Astrocyte of the spinal cord (primary cell): Measurements from ENCODE around the gene OPCML.

Experiments used
- DNase-seq: peaks from one replicate; pipeline ENCODE4 v3.0.0; 2011; ENCODE audit warnings: low read depth, low spot score
- H3K4me3 ChIP-seq: 2 replicates; pipeline ENCODE4 v1.5.1; 2011; ENCODE audit warnings: low read depth, mild to moderate bottlenecking, low read length, moderate library complexity
- in situ Hi-C: cut with HindIII; loops from 2 replicates; pipeline ENCODE4 v1.10.0; 2017; ENCODE audit warnings: low sequenced_read_pairs
- TF ChIP-seq, protein P1 (sequence below): IDR thresholded peaks from 2 replicates; pipeline ENCODE4 v1.5.1; 2012; ENCODE audit warnings: low read depth, mild to moderate bottlenecking, low read length, inconsistent platforms

The OPCML gene

DNA sequence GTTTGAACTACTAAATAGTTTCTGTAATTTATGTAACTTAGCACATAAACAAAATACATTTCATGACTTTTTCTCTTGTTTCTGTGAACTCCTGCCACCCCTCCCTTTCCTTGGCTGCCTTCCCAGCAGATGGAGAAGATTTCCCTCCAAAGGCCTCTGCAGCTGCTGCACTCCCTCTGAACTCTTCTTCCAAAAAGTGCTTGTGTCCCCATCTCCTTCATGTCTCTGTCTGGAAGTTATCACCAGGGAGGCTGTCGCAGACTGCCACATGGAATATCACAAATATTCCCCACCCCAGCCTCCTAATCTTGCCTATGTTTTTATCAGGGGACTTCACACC is 1068.3 kb downstream of the OPCML start:
- DNase-seq: no peak
- in situ Hi-C loops: no loop called here
- no peak overlapping the region for H3K4me3 ChIP-seq
- TF ChIP-seq, protein P1, sequence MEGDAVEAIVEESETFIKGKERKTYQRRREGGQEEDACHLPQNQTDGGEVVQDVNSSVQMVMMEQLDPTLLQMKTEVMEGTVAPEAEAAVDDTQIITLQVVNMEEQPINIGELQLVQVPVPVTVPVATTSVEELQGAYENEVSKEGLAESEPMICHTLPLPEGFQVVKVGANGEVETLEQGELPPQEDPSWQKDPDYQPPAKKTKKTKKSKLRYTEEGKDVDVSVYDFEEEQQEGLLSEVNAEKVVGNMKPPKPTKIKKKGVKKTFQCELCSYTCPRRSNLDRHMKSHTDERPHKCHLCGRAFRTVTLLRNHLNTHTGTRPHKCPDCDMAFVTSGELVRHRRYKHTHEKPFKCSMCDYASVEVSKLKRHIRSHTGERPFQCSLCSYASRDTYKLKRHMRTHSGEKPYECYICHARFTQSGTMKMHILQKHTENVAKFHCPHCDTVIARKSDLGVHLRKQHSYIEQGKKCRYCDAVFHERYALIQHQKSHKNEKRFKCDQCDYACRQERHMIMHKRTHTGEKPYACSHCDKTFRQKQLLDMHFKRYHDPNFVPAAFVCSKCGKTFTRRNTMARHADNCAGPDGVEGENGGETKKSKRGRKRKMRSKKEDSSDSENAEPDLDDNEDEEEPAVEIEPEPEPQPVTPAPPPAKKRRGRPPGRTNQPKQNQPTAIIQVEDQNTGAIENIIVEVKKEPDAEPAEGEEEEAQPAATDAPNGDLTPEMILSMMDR: no peak

- H3K4me3 ChIP-seq: no peak overlapping the region
- in situ Hi-C loops: no loop called here
- TF ChIP-seq, protein P1: no peak
- no peak for DNase-seq
Measured at GRCh38 chr11:132463295-132464002, 1068.9 kb downstream of the OPCML start.

- no peak for DNase-seq
- no peak overlapping the region for H3K4me3 ChIP-seq
- TF ChIP-seq, protein P1: no peak
- in situ Hi-C loops: no loop called here
Measured at GRCh38 chr11:132459736-132460135, 1072.6 kb downstream of the OPCML start.

- in situ Hi-C loops: no loop called here
- TF ChIP-seq, protein P1: no peak
- DNase-seq: no peak
- H3K4me3 ChIP-seq: no peak overlapping the region
Measured at GRCh38 chr11:132457445-132457844, 1074.9 kb downstream of the OPCML start.

GRCh38 chr11:132456751-132457328 is 1075.5 kb downstream of the OPCML start:
- DNase-seq: no peak
- no peak overlapping the region for H3K4me3 ChIP-seq
- in situ Hi-C loops: no loop called here
- TF ChIP-seq, protein P1: no peak

DNA sequence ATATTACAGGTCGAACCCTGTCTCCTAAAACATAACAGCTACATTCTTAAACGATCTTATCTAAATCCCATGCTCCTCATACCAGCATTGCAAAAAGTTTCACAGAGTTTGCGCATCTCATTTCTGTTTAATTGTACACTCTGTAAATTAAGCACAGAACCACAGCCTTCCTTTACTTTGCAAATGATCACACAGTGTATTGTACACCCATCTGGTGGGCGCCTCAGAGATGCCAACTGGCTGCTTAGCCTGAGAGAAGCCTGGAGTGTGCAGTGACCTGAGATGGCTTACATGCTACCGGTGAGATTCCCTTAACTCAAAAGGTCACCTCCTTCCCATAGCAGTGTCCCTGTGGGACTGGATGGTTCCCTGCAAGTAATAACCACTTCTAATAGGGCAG is 1077.3 kb downstream of the OPCML start:
- TF ChIP-seq, protein P1: no peak
- H3K4me3 ChIP-seq: no peak overlapping the region
- DNase-seq: no peak
- in situ Hi-C loops: no loop called here
